Erythroblast (primary cell): ENCODE data around the gene CDCA7.
"Not testable (repeated sequence)": the region's sequence is repeated elsewhere in the genome, so short reads cannot be mapped to it uniquely, and the experiment has no call there.

ENCODE experiments used
- DNase-seq, 2 experiments: peaks; one replicate each; lab custom pipeline; 2025; lab: John Stamatoyannopoulos, UW
- GATA1 ChIP-seq: IDR thresholded peaks from 2 replicates; pipeline ENCODE4 v1.6.1; 2011; ENCODE audit warnings: low read depth, mild to moderate bottlenecking, control low read depth, low read length, moderate library complexity
- POLR2A ChIP-seq: IDR thresholded peaks from 2 replicates; pipeline ENCODE4 v1.6.1; 2011; ENCODE audit warnings: mild to moderate bottlenecking, low read length

The CDCA7 gene

DNA sequence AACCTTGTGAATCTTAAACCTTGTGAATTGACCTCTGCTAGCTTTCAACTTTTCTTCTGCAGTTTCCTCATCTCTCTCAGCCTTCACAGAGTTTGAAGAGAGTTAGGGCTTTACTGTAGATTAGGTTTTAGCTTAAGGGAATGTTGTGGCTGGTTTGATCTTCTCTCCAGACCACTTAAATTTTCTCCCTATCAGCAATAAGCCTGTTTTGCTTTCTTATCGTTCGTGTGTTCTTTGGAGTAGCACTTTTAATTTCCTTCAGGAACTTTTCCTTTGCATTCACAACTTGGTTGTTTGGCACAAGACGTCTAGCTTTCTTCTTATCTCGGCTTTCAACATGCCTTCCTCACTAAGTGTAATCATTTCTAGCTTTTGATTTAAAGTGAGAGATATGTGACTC, 2.8 kb upstream of the CDCA7 start:
- TF ChIP-seq GATA1 = no peak
- no peak for TF ChIP-seq POLR2A
- no peak for DNase-seq

DNA sequence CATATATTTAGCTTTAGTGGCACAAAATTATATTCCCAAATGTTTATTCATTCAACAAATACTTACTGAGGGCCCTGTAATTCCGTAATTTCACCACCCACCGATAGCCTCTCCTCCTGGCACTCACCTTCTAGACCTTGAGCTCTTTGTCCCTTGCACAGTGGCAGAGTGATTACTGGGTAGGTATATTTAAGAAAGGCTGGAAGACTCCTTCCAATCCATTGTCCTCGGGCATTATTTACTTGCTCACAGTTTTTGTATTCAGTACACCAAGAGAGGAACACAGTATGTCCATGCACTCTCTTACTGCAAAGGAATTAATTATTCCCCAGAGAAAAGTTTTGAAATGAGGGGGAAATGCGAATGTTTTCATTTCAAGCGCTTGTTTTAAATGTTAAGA, 1.1 kb upstream of the CDCA7 start:
- no peak for DNase-seq
- TF ChIP-seq GATA1 (no peak), POLR2A (no peak)

DNA sequence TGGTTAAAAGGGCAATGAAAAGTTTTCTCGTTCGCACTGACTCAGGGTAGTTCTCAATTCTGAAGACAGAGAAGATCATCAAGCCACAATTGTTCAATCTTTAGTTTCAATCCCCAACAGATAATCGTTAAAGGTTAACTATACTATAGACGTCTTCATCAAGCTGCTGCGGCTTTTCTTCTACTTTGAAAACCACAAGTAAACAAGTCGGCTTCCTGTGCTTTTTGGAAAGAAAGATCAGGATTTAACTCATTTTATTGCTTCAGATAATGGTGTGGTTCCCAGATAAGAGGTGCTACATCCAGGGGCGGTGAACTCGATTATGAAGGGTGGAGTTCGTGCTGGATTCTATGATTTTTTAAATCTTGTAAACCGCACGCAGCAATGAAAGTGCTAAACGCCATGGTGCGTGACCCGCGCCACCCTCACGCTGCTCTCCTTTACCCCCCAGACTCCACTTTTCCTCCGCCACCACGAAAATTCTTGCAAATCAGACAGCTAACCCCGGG, 545 bp upstream of the CDCA7 start:
- TF ChIP-seq POLR2A = no peak
- TF ChIP-seq GATA1 = no peak
- no peak for DNase-seq

DNA sequence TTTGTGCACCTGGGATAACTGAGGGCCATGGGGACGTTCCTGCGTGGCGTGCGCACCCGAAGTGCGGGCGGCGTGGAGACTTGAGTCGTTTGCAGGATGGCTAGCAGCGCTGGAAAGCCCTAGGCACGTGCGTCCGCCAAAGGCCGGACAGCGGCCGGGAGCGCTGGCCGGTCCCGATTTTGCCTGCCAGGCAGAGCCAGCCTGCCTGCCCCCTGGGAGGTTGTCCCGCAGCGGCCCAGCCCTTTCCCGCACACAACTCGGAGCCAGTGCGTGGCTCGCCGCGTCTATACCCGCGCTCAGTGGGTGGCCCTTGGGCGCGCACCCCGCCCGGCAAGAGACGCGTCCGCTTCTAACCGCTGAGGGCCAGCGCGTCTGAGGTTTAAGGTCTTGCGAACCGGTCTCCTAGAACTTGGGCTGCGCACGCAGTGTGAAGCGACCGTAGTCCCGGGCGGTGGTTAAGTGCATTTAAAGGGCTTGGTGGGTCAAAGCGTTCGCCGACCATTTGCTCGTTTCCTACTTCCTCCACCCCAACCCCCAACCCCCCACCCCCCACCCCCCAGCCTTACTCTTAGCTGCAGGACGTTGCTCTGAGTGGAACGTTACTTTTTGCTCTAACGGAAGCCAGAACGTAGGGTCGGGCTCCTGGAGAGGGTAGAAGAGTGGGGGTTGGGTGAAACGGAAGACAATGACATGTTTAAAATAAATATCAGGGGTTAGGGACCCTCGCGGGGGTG, 627 bp downstream of the CDCA7 start:
- no peak for TF ChIP-seq POLR2A
- TF ChIP-seq GATA1 = no peak
- DNase-seq = peak; percentile 66 to 72

DNA sequence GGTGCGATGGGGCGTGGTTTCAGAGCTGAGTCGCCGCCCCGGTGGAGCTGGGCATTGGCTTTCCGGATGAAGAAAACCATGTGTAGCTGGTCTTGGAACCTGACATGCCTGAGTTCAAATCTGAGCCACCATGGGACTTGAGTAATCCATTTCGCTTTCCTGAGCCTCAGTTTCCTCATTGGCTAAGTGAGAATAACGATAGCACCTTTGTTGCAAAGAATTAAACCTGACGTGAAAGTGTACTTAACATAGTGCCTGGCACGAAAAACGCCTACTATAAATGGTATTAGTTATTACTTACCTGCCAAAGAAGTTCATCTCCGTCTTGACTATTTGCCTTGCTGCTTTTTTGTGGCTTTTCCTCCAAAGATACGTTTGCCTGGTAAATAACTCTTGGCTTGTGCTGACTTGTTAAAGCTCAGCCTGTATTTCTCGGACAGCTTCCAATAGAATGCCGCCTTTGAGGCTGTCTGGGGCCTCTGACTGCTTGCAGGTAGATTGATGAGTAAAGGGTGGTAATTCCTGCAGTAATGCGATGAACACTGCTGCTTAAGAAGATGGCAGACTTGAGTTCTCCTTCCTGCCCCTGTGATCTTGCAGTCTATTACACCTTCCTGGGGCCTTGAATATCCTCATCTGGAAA, 1.3 kb downstream of the CDCA7 start:
- no peak for TF ChIP-seq POLR2A
- DNase-seq = no peak

DNA sequence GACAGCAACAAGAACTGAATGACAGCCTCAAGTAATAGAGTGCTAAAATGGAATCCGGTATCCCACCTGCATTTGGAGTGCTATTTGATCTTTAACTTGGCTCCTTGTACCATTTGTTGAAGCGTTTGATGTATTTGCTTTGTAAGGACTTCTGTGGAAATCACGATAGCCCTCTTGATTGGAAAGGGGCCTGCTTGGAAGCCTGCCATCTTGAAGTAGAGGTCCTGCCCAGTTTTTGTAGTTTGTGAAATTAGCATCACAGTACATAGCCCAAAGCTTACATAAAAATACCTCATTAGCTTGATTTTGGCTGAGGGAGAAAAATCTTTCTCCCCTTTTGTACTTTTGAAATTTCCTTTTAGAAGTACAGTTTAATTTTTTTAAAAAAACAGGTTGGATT, 2.7 kb downstream of the CDCA7 start:
- no peak for DNase-seq
- no peak for TF ChIP-seq GATA1
- TF ChIP-seq POLR2A = no peak

DNA sequence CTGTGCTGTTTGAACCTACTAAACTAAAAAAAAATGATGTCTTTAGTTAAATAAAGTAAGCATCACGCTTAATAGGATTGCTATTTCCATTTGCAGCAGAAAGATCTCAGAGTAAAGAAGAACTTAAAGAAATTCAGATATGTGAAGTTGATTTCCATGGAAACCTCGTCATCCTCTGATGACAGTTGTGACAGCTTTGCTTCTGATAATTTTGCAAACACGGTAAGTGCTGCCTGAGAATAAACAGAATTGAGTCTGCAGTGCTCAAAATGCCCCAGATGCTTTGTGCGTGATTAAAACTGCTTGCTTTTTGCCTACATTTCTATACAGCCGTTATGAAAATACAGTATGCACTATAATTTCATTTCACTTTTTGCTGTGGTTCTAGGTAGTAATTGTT, 3.9 kb downstream of the CDCA7 start:
- no peak for TF ChIP-seq POLR2A
- no peak for TF ChIP-seq GATA1
- DNase-seq = no peak

DNA sequence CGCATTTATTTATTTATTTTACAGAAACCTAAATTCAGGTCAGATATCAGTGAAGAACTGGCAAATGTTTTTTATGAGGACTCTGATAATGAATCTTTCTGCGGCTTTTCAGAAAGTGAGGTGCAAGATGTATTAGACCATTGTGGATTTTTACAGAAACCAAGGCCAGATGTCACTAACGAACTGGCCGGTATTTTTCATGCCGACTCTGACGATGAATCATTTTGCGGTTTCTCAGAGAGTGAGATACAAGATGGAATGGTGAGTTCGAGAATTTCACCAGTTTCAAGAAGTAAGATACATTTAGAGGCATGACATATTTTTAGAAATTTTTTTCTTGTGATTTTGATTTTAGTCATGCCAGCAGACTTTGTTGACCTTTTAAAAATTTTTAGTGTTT, 4.6 kb downstream of the CDCA7 start:
- TF ChIP-seq GATA1 (no peak), POLR2A (no peak)

DNA sequence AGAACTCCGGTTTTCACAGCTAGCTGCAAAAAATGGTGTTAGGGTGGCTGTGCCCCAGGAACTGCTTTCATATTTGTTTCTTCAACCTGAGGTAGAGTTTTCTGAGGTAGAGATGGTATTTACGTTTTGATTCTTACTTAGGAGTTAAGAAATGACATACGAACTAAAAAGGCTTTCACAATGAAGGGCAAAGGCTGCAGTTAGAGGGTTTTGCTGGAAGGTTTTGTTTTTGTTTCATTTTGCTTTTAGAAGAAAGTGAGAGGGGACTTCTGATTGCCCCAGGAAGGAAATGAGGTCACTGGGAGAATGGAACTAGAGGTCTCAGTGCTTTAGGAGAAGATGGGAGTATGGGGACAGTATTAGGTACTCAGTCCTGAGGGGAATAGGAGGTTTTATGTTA, 15.5 kb downstream of the CDCA7 start:
- TF ChIP-seq GATA1 = no peak

More for the DNA sequence above, 4.6 kb downstream of the CDCA7 start:
- no peak for DNase-seq

DNA sequence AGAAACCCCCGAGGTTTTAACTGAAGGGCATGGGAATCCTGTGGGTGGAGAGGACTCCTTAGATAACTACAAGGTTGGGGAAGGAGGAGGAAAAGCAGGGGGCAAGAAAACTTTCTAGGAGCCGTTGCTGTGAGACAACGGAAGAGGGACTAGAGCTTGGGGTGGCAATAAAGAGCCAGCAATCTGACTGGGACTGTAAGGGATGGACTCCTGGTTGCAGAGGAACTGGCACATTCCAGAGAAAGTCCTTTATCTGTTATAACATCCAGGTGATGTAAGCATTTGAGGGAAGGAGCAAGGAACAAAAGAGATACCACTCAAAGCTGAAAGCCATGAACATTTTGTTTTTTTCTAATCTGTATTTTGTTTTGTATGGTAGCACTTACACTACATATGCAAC, 16.4 kb downstream of the CDCA7 start:
- DNase-seq = no peak
- TF ChIP-seq GATA1 = no peak
- no peak for TF ChIP-seq POLR2A

More for the DNA sequence above, 15.5 kb downstream of the CDCA7 start:
- no peak for DNase-seq

DNA sequence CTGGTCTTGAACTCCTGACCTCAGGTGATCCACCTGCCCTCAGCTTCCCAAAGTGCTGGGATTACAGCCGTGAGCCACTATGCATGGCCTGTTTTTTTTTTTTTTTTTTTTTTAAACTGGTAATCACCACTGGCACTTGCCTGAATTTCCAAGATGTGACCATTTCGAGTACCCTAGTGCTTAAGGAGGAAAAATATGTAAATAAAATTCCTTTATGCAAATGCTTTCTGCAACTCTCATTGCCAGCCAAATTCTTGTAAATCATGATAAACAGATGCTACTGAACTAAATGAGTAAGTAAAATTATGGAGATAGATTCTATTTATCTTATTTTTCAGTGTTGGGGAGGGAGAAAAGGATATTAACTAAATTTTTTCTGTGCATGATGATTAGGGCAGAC, 18.6 kb downstream of the CDCA7 start:
- TF ChIP-seq POLR2A (no peak), GATA1 (no peak)
- no peak for DNase-seq

DNA sequence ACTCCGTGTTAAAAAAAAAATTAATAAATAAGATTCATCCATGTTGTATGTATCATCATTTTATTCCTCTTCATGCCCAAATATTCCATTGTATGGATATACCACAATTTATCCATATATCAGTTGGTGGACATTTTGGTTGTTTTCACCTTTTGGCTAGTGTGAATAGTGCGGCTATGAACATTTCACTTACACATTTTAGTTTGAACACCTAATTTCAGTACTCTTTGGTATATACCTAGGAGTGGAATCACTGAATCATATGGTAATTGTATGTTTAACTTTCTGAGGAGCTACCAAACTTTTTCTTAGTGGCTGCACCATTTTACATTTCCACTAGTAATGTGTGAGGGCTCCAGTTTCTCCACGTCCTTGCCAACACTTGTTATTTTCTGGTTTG, 20.0 kb downstream of the CDCA7 start:
- DNase-seq = no peak

DNA sequence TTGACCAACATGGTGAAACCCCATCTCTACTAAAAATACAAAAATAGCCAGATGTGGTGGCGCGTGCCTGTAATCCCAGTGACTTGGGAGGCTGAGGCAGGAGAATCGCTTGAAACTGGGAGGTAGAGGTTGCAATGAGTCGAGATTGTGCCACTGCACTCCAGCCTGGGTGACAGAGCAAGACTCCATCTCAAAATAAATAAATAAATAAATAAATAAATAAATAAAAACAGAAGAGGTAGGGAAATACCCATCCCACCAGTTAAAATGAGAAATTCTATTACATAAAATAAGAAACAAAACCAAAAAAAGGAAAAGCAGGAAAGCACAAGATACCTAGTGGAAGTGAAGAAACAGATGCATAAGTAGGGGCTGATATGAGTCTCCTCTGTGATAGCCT, 30.9 kb downstream of the CDCA7 start:
- DNase-seq = not testable (repeated sequence)

More for the DNA sequence above, 20.0 kb downstream of the CDCA7 start:
- no peak for TF ChIP-seq POLR2A
- no peak for TF ChIP-seq GATA1

DNA sequence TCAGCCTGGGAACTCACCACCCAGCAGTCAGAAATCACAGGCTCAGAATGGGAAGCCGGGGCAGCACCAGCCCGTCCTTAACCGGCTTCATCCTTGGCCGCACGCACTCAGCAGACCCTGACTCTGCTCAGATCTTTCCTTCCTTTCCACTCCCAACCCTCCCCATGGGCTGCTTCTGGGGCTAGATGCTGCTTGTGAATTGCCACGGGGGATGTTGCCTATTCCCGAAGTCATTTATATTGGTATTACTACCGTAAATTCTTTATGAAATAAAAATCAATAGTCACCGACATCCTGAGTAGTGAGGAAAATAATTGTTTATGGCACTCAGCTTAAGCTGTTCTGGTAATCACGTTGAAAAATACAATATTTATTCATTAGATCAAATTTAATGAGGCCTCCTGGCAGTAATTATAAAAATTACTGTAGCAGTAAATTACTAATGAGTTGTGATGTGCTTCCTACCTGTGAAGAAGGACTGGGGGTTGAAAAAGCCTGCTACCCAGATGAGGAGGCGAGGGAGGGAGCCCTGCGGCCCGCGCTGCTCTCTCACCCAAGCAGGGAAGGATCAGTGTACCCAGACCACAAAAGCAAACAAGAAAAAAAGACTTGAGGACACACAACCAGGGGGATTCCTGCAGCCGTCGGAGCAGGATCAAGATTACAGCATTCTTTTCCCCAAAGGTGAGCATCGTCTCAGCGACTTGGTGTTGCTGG, 31.5 kb downstream of the CDCA7 start:
- no peak for DNase-seq
- TF ChIP-seq POLR2A (no peak), GATA1 (no peak)
